HEK293 (cell line): ENCODE data around the gene PSMC3.

Experiments used
- FEZF1 ChIP-seq: fragments of 450-650 bp; formaldehyde crosslinking; IDR thresholded peaks from 2 replicates; pipeline ENCODE4 v1.5.1; 2016; ENCODE audit warnings: missing biosample characterization, missing genetic modification characterization
- HOXA7 ChIP-seq: sonication (generic); formaldehyde crosslinking; IDR thresholded peaks from 2 replicates; pipeline ENCODE4 v1.8.1; 2022; ENCODE audit warnings: missing genetic modification reagents, borderline replicate concordance
- REPIN1 ChIP-seq: fragments of 450-650 bp; formaldehyde crosslinking; IDR thresholded peaks from 2 replicates; pipeline ENCODE4 v1.5.1; 2017; ENCODE audit warnings: missing biosample characterization, missing genetic modification characterization, low read depth
- SCRT2 ChIP-seq: fragments of 450-650 bp; formaldehyde crosslinking; IDR thresholded peaks from 2 replicates; pipeline ENCODE4 v1.5.1; 2016; ENCODE audit warnings: missing biosample characterization, missing genetic modification characterization
- SETDB1 ChIP-seq: IDR thresholded peaks from one replicate; pipeline ENCODE4 v1.6.1; 2017; ENCODE audit warnings: mild to moderate bottlenecking, low read length, moderate library complexity, mixed read lengths; ENCODE audit not compliant: insufficient read length
- ZBTB1 ChIP-seq: fragments of 450-650 bp; formaldehyde crosslinking; IDR thresholded peaks from 2 replicates; pipeline ENCODE4 v1.5.1; 2016; ENCODE audit warnings: missing biosample characterization, missing genetic modification characterization
- ZBTB11 ChIP-seq: fragments of 450-650 bp; formaldehyde crosslinking; conservative IDR thresholded peaks from 2 replicates; pipeline ENCODE4 v1.5.1; 2016; ENCODE audit warnings: low read depth, missing biosample characterization, missing genetic modification characterization
- ZBTB17 ChIP-seq: fragments of 450-650 bp; formaldehyde crosslinking; IDR thresholded peaks from 2 replicates; pipeline ENCODE4 v1.5.1; 2016; ENCODE audit warnings: missing biosample characterization, missing genetic modification characterization
- ZNF121 ChIP-seq: fragments of 450-650 bp; formaldehyde crosslinking; IDR thresholded peaks from 2 replicates; pipeline ENCODE4 v1.5.1; 2016; ENCODE audit warnings: missing biosample characterization, missing genetic modification characterization
- ZNF133 ChIP-seq: fragments of 450-650 bp; formaldehyde crosslinking; IDR thresholded peaks from 2 replicates; pipeline ENCODE4 v1.5.1; 2016; ENCODE audit warnings: missing biosample characterization, missing genetic modification characterization
- ZNF174 ChIP-seq: fragments of 450-650 bp; formaldehyde crosslinking; IDR thresholded peaks from 2 replicates; pipeline ENCODE4 v1.5.0; 2017; ENCODE audit warnings: missing biosample characterization, mild to moderate bottlenecking, missing genetic modification characterization
- ZNF239 ChIP-seq: fragments of 450-650 bp; formaldehyde crosslinking; IDR thresholded peaks from 2 replicates; pipeline ENCODE4 v1.5.1; 2016; ENCODE audit warnings: missing biosample characterization, missing genetic modification characterization
- ZNF366 ChIP-seq: fragments of 450-650 bp; formaldehyde crosslinking; conservative IDR thresholded peaks from 2 replicates; pipeline ENCODE4 v1.5.1; 2016; ENCODE audit warnings: missing biosample characterization, missing genetic modification characterization
- ZNF488 ChIP-seq: fragments of 450-650 bp; formaldehyde crosslinking; IDR thresholded peaks from 2 replicates; pipeline ENCODE4 v1.5.1; 2016; ENCODE audit warnings: missing biosample characterization, missing genetic modification characterization
- ZNF501 ChIP-seq: fragments of 450-650 bp; formaldehyde crosslinking; IDR thresholded peaks from 2 replicates; pipeline ENCODE4 v1.5.1; 2016; ENCODE audit warnings: missing biosample characterization, missing genetic modification characterization
- ZNF558 ChIP-seq: fragments of 450-650 bp; formaldehyde crosslinking; IDR thresholded peaks from 2 replicates; pipeline ENCODE4 v1.5.1; 2016; ENCODE audit warnings: missing biosample characterization, missing genetic modification characterization
- ZNF701 ChIP-seq: fragments of 450-650 bp; formaldehyde crosslinking; IDR thresholded peaks from 2 replicates; pipeline ENCODE4 v1.5.1; 2016; ENCODE audit warnings: missing biosample characterization, missing genetic modification characterization
- ZNF76 ChIP-seq: fragments of 450-650 bp; formaldehyde crosslinking; IDR thresholded peaks from 2 replicates; pipeline ENCODE4; 2016; ENCODE audit warnings: low read depth, missing biosample characterization, missing genetic modification characterization, borderline replicate concordance
- ZNF777 ChIP-seq: fragments of 450-650 bp; formaldehyde crosslinking; IDR thresholded peaks from 2 replicates; pipeline ENCODE4 v1.5.1; 2017; ENCODE audit warnings: missing biosample characterization, missing genetic modification characterization, borderline replicate concordance
- ZNF837 ChIP-seq: fragments of 450-650 bp; formaldehyde crosslinking; IDR thresholded peaks from 2 replicates; pipeline ENCODE4 v1.5.1; 2016; ENCODE audit warnings: missing biosample characterization, missing genetic modification characterization
- ZNF843 ChIP-seq: fragments of 450-650 bp; formaldehyde crosslinking; IDR thresholded peaks from 2 replicates; pipeline ENCODE4 v1.5.1; 2016; ENCODE audit warnings: missing biosample characterization, missing genetic modification characterization
- ZSCAN5A ChIP-seq: fragments of 450-650 bp; formaldehyde crosslinking; IDR thresholded peaks from 2 replicates; pipeline ENCODE4 v1.5.1; 2016; ENCODE audit warnings: missing biosample characterization, missing genetic modification characterization
- TF ChIP-seq, protein P1 (sequence below): fragments of 450-650 bp; formaldehyde crosslinking; IDR thresholded peaks from 2 replicates; pipeline ENCODE4 v1.5.1; 2016; ENCODE audit warnings: missing biosample characterization, missing genetic modification characterization, low read depth
- TF ChIP-seq, protein P2 (sequence below): fragments of 450-650 bp; formaldehyde crosslinking; IDR thresholded peaks from 2 replicates; pipeline ENCODE4 v1.5.1; 2016; ENCODE audit warnings: missing biosample characterization, missing genetic modification characterization
- TF ChIP-seq, protein P3 (sequence below): fragments of 450-650 bp; formaldehyde crosslinking; IDR thresholded peaks from 2 replicates; pipeline ENCODE4 v1.5.1; 2016; ENCODE audit warnings: missing biosample characterization, missing genetic modification characterization
- TF ChIP-seq, protein P4 (sequence below): sonication (generic); formaldehyde crosslinking; IDR thresholded peaks from 2 replicates; pipeline ENCODE4 v1.8.1; 2022; ENCODE audit warnings: mild to moderate bottlenecking, moderate library complexity, missing genetic modification reagents
- TF ChIP-seq, protein P5 (sequence below): fragments of 450-650 bp; formaldehyde crosslinking; IDR thresholded peaks from 2 replicates; pipeline ENCODE4 v1.5.1; 2016; ENCODE audit warnings: missing biosample characterization, missing genetic modification characterization

The PSMC3 gene

GRCh38 chr11:47407746-47408590 is 18.3 kb downstream of the PSMC3 start, which contains the start of gene SLC39A13 (continued):
- peak; percentile 98 for TF ChIP-seq ZBTB11 (tag by site-specific recombination)
- peak; percentile 67 for TF ChIP-seq ZBTB17 (tag by site-specific recombination)
- no peak for TF ChIP-seq ZNF843
- TF ChIP-seq SETDB1, result no peak
- no peak for TF ChIP-seq ZNF777 (tag by site-specific recombination)
- TF ChIP-seq ZNF701, result no peak
- TF ChIP-seq ZNF837 (tag by site-specific recombination), result no peak
- TF ChIP-seq ZBTB1 (tag by site-specific recombination), result peak; percentile 71; the same call in 1 of the 2 replicates
- TF ChIP-seq REPIN1 (tag by site-specific recombination), result no peak
- no peak for TF ChIP-seq FEZF1 (tag by site-specific recombination)
- TF ChIP-seq ZNF558 (tag by site-specific recombination), result no peak
- TF ChIP-seq ZNF501 (tag by site-specific recombination), result no peak
- TF ChIP-seq, protein P1, sequence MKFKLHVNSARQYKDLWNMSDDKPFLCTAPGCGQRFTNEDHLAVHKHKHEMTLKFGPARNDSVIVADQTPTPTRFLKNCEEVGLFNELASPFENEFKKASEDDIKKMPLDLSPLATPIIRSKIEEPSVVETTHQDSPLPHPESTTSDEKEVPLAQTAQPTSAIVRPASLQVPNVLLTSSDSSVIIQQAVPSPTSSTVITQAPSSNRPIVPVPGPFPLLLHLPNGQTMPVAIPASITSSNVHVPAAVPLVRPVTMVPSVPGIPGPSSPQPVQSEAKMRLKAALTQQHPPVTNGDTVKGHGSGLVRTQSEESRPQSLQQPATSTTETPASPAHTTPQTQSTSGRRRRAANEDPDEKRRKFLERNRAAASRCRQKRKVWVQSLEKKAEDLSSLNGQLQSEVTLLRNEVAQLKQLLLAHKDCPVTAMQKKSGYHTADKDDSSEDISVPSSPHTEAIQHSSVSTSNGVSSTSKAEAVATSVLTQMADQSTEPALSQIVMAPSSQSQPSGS (tag by site-specific recombination), result no peak
- TF ChIP-seq ZSCAN5A (tag by site-specific recombination), result no peak
- no peak for TF ChIP-seq ZNF121 (tag by site-specific recombination)
- no peak for TF ChIP-seq SCRT2
- TF ChIP-seq, protein P2, sequence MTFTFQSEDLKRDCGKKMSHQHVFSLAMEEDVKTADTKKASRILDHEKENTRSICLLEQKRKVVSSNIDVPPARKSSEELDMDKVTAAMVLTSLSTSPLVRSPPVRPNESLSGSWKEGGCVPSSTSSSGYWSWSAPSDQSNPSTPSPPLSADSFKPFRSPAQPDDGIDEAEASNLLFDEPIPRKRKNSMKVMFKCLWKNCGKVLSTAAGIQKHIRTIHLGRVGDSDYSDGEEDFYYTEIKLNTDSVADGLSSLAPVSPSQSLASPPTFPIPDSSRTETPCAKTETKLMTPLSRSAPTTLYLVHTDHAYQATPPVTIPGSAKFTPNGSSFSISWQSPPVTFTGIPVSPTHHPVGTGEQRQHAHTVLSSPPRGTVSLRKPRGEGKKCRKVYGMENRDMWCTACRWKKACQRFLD (tag by site-specific recombination), result no peak
- peak; percentile 78; the same call in 1 of the 2 replicates for TF ChIP-seq ZNF76
- no peak for TF ChIP-seq ZNF133 (tag by site-specific recombination)
- TF ChIP-seq ZNF174 (tag by site-specific recombination), result no peak
- 0 out of 2 replicates have a peak, but pooled peaks have one; percentile 13 for TF ChIP-seq ZNF366 (tag by site-specific recombination)
- no peak for TF ChIP-seq HOXA7 (CRISPR knock-in tag)
- TF ChIP-seq, protein P3, sequence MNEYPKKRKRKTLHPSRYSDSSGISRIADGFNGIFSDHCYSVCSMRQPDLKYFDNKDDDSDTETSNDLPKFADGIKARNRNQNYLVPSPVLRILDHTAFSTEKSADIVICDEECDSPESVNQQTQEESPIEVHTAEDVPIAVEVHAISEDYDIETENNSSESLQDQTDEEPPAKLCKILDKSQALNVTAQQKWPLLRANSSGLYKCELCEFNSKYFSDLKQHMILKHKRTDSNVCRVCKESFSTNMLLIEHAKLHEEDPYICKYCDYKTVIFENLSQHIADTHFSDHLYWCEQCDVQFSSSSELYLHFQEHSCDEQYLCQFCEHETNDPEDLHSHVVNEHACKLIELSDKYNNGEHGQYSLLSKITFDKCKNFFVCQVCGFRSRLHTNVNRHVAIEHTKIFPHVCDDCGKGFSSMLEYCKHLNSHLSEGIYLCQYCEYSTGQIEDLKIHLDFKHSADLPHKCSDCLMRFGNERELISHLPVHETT (tag by site-specific recombination), result peak; percentile 96
- no peak for TF ChIP-seq ZNF488
- TF ChIP-seq, protein P4, sequence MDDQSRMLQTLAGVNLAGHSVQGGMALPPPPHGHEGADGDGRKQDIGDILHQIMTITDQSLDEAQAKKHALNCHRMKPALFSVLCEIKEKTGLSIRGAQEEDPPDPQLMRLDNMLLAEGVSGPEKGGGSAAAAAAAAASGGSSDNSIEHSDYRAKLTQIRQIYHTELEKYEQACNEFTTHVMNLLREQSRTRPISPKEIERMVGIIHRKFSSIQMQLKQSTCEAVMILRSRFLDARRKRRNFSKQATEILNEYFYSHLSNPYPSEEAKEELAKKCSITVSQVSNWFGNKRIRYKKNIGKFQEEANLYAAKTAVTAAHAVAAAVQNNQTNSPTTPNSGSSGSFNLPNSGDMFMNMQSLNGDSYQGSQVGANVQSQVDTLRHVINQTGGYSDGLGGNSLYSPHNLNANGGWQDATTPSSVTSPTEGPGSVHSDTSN (CRISPR knock-in tag), result peak; percentile 88
- TF ChIP-seq, protein P5, sequence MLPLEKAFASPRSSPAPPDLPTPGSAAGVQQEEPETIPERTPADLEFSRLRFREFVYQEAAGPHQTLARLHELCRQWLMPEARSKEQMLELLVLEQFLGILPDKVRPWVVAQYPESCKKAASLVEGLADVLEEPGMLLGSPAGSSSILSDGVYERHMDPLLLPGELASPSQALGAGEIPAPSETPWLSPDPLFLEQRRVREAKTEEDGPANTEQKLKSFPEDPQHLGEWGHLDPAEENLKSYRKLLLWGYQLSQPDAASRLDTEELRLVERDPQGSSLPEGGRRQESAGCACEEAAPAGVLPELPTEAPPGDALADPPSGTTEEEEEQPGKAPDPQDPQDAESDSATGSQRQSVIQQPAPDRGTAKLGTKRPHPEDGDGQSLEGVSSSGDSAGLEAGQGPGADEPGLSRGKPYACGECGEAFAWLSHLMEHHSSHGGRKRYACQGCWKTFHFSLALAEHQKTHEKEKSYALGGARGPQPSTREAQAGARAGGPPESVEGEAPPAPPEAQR (tag by site-specific recombination), result peak; percentile 62; the same call in 1 of the 2 replicates
- no peak for TF ChIP-seq ZNF239
